HCT116 (cell line): ENCODE results near the gene TMEM254. TPM values are rescaled to one million over a fixed set of nuclear protein-coding genes. Genes with fewer than 3 reads are reported as not detected.
"Not testable (repeated sequence)": the region's sequence is repeated elsewhere in the genome, so short reads cannot be mapped to it uniquely, and the experiment has no call there.

ENCODE experiments used
- ATAC-seq: fragments of 200-7000 bp; cut with Tn5 transposase; 2 replicates; pipeline ENCODE4 v1.9.1; 2020; ENCODE audit warnings: mild to moderate bottlenecking, moderate library complexity
- BruUV-seq: library from RNA; stranded (reverse); fragments of 400-500 nt; replicated peaks from 2 replicates; lab custom pipeline; 2021; lab: Mats Ljungman, UMichigan
- CTCF ChIA-PET: fragments of 300-600 bp; sonication (Branson Sonifier 250); formaldehyde crosslinking; loops from one replicate; lab custom pipeline; 2021; ENCODE audit warnings: antibody characterized with exemption; lab: Charles Lee
- POLR2A ChIA-PET: fragments of 300-600, 350-600 bp; sonication (Branson Sonifier 250); formaldehyde crosslinking; loops from one replicate; lab custom pipeline; 2021; ENCODE audit warnings: antibody characterized with exemption; lab: Charles Lee
- RAD21 ChIA-PET, 2 experiments: fragments of 300-600 bp; sonication (Branson Sonifier 250); formaldehyde crosslinking; loops; one replicate each; lab custom pipeline; 2023; ENCODE audit warnings: low total read pairs in 2 of 2; ENCODE audit not compliant: uncharacterized antibody in 2 of 2, unreplicated experiment in 2 of 2, low non-redundant PET in 1 of 2; lab: Charles Lee
- DNase-seq: peaks from one replicate; pipeline ENCODE4 v3.0.0-alpha.2; 2010; ENCODE audit warnings: low read depth, low spot score
- H2AFZ ChIP-seq: fragments of 200-600 bp; shearing (Covaris generic), sonication (generic); 2 replicates; pipeline ENCODE4 v1.6.1; 2017; ENCODE audit warnings: low read depth, mixed run types, mixed read lengths, antibody characterized with exemption, low read length; ENCODE audit not compliant: poor library complexity, severe bottlenecking
- H3K27ac ChIP-seq: 2 replicates; pipeline ENCODE4 v1.5.1; 2012; ENCODE audit warnings: low read depth, low read length
- H3K27me3 ChIP-seq: fragments of 200-600 bp; sonication (generic); 2 replicates; pipeline ENCODE4 v1.6.1; 2016; ENCODE audit warnings: mixed run types, low read length, mixed read lengths; ENCODE audit not compliant: insufficient read depth
- H3K36me3 ChIP-seq, 2 experiments: fragments of 200-500 bp in 1 of 2; fragments of 200-600 bp in 1 of 2; sonication (Bioruptor generic) in 1 of 2; sonication (generic) in 1 of 2; 2 replicates each; pipeline versions ENCODE4 v1.5.1 to v1.6.1; 2014 to 2016; ENCODE audit warnings: low read length in 2 of 2, inconsistent platforms in 1 of 2, mixed read lengths in 1 of 2, mixed run types in 1 of 2; ENCODE audit not compliant: insufficient read depth in 2 of 2, control insufficient read depth in 1 of 2
- H3K4me1 ChIP-seq, 2 experiments: fragments of 200-600 bp in 1 of 2; sonication (generic) in 1 of 2; 2 replicates each; pipeline versions ENCODE4 v1.5.1 to v1.6.1; 2012 to 2017; ENCODE audit warnings: low read length in 2 of 2, inconsistent platforms in 1 of 2, mild to moderate bottlenecking in 1 of 2, mixed read lengths in 1 of 2, mixed run types in 1 of 2, moderate library complexity in 1 of 2; ENCODE audit not compliant: insufficient read depth in 2 of 2, control insufficient read depth in 1 of 2
- H3K4me2 ChIP-seq: fragments of 200-600 bp; sonication (generic); 2 replicates; pipeline ENCODE4 v1.6.1; 2017; ENCODE audit warnings: mixed run types, low read length, mixed read lengths
- H3K4me3 ChIP-seq, 2 experiments: fragments of 200-600 bp in 1 of 2; sonication (generic) in 1 of 2; replicated peaks in 1 of 2; 2 replicates each; pipeline ENCODE4 v1.5.1; 2011 to 2016; ENCODE audit warnings: low read length in 2 of 2, control low read depth in 1 of 2, low read depth in 1 of 2, mild to moderate bottlenecking in 1 of 2, mixed read lengths in 1 of 2, mixed run types in 1 of 2
- H3K79me2 ChIP-seq: fragments of 200-600 bp; sonication (generic); 2 replicates; pipeline ENCODE4 v1.6.1; 2017; ENCODE audit warnings: mild to moderate bottlenecking, mixed run types, low read length, moderate library complexity, mixed read lengths; ENCODE audit not compliant: insufficient read depth
- H3K9ac ChIP-seq: fragments of 200-600 bp; sonication (generic); 2 replicates; pipeline ENCODE4 v1.6.1; 2016; ENCODE audit warnings: low read length, mixed read lengths
- H3K9me2 ChIP-seq: fragments of 200-600 bp; sonication (generic), shearing (Covaris generic); 2 replicates; pipeline ENCODE4 v1.6.1; 2017; ENCODE audit warnings: mixed run types, mild to moderate bottlenecking, moderate library complexity; ENCODE audit not compliant: insufficient read depth
- H3K9me3 ChIP-seq, 2 experiments: fragments of 200-500 bp in 1 of 2; fragments of 200-600 bp in 1 of 2; sonication (Bioruptor generic) in 1 of 2; sonication (generic) in 1 of 2; 2 replicates each; pipeline ENCODE4 v1.6.1; 2014 to 2017; ENCODE audit warnings: low read length in 2 of 2, mixed read lengths in 2 of 2, inconsistent platforms in 1 of 2, low read depth in 1 of 2, mild to moderate bottlenecking in 1 of 2, mixed run types in 1 of 2, moderate library complexity in 1 of 2; ENCODE audit not compliant: control insufficient read depth in 1 of 2, insufficient read depth in 1 of 2
- H4K20me1 ChIP-seq: fragments of 200-600 bp; sonication (generic), shearing (Covaris generic); 2 replicates; pipeline ENCODE4 v1.6.1; 2017; ENCODE audit warnings: mixed run types, mild to moderate bottlenecking, moderate library complexity; ENCODE audit not compliant: insufficient read depth
- CBX3 ChIP-seq: IDR thresholded peaks from 2 replicates; pipeline ENCODE4 v1.6.1; 2012; ENCODE audit warnings: low read depth
- CEBPB ChIP-seq: IDR thresholded peaks from 2 replicates; pipeline ENCODE4 v1.6.1; 2012; ENCODE audit warnings: low read depth
- EGR1 ChIP-seq: IDR thresholded peaks from 2 replicates; pipeline ENCODE4 v1.6.1; 2012; ENCODE audit warnings: low read depth
- ELF1 ChIP-seq: IDR thresholded peaks from 2 replicates; pipeline ENCODE4 v1.6.1; 2012; ENCODE audit warnings: low read depth, borderline replicate concordance
- EZH2phosphoT487 ChIP-seq: fragments of 200-600 bp; IDR thresholded peaks from 2 replicates; pipeline ENCODE4 v1.6.1; 2018; ENCODE audit warnings: antibody characterized with exemption, borderline replicate concordance
- FOSL1 ChIP-seq: IDR thresholded peaks from 2 replicates; pipeline ENCODE4 v1.6.1; 2012; ENCODE audit warnings: low read depth
- JUND ChIP-seq: IDR thresholded peaks from 2 replicates; pipeline ENCODE4 v1.6.1; 2012
- POLR2A ChIP-seq: IDR thresholded peaks from 2 replicates; pipeline ENCODE4 v1.7.0; 2011; ENCODE audit warnings: borderline replicate concordance; ENCODE audit not compliant: insufficient read depth, insufficient read length; ENCODE audit errors: extremely low read depth
- SIN3A ChIP-seq: IDR thresholded peaks from 2 replicates; pipeline ENCODE4 v1.6.1; 2012; ENCODE audit warnings: low read depth
- TCF7L2 ChIP-seq: IDR thresholded peaks from 2 replicates; pipeline ENCODE4 v1.7.0; 2011; ENCODE audit warnings: borderline replicate concordance, inconsistent platforms; ENCODE audit not compliant: insufficient read depth, insufficient read length; ENCODE audit errors: extremely low read depth
- YY1 ChIP-seq: IDR thresholded peaks from 2 replicates; pipeline ENCODE4 v1.6.1; 2011; ENCODE audit warnings: low read length, low read depth, moderate library complexity, mild to moderate bottlenecking; ENCODE audit not compliant: insufficient replicate concordance; ENCODE audit errors: extremely low read depth
- ZFX ChIP-seq: fragments of 450-650 bp; IDR thresholded peaks from 2 replicates; pipeline ENCODE4 v1.6.1; 2017
- ZNF274 ChIP-seq: fragments of 200-500 bp; sonication (Bioruptor generic); IDR thresholded peaks from 2 replicates; pipeline ENCODE4 v1.6.1; 2014; ENCODE audit warnings: mild to moderate bottlenecking, low read depth, low read length, inconsistent platforms
- intact Hi-C: fragments of 100-400 bp; cut with micrococcal nuclease; formaldehyde crosslinking; loops from 2 replicates; pipeline ENCODE4 v1.10.0; 2022
- total RNA-seq: library from RNA; stranded (reverse); gene quantifications from one replicate; pipeline ENCODE4 v1.2.1, GENCODE V29; 2021; ENCODE audit not compliant: unreplicated experiment
- TF ChIP-seq, protein P1 (sequence below): IDR thresholded peaks from 2 replicates; pipeline ENCODE4 v1.6.1; 2012; ENCODE audit warnings: low read depth
- TF ChIP-seq, protein P2 (sequence below): IDR thresholded peaks from 2 replicates; pipeline ENCODE4 v1.6.1; 2011; ENCODE audit warnings: mild to moderate bottlenecking, low read length, moderate library complexity; ENCODE audit not compliant: insufficient replicate concordance; ENCODE audit errors: extremely low read depth

The TMEM254 gene
- total RNA-seq, 1 experiment from 2014 or later, result 12.1 TPM

- H3K9me2 ChIP-seq, H3K79me2 ChIP-seq, H3K4me3 ChIP-seq, H3K27ac ChIP-seq, H3K27me3 ChIP-seq, H3K9me3 ChIP-seq, ATAC-seq, H3K4me1 ChIP-seq, H3K9ac ChIP-seq, H3K4me2 ChIP-seq, H3K36me3 ChIP-seq, BruUV-seq, DNase-seq, H4K20me1 ChIP-seq, H2AFZ ChIP-seq: not testable (repeated sequence)
- ChIA-PET POLR2A (interaction anchor here (1.4 kb wide), 1 partner anchor 15 kb away, joined by 6 read pairs; no protein-coding TSS in a partner anchor), RAD21 (interaction anchor here in 1 of 2 experiments (1.4 kb wide), 1 partner anchor 15 kb away, joined by 4 read pairs; no protein-coding TSS in a partner anchor), CTCF (interaction anchor here (1.7 to 2.4 kb wide), 2 partner anchors 15 to 17 kb away, joined by 3 to 16 read pairs; no protein-coding TSS in a partner anchor)
- intact Hi-C loops, result loop anchor here (2.0 kb wide), 1 partner anchor 15 kb away; no protein-coding TSS in a partner anchor
Observed at GRCh38 chr10:80029865-80030264, 48.6 kb upstream of the TMEM254 start.

GRCh38 chr10:80032503-80032902, 46.0 kb upstream of the TMEM254 start:
- H4K20me1 ChIP-seq, result no peaks in the 10 kb centered on the region
- no peaks in the 10 kb centered on the region for H3K79me2 ChIP-seq
- no peaks in the 10 kb centered on the region for H3K36me3 ChIP-seq
- H3K4me2 ChIP-seq, result no peak overlapping the region
- no peak overlapping the region for H3K4me3 ChIP-seq
- no TSS peak for BruUV-seq
- no peak overlapping the region for H3K9ac ChIP-seq
- ChIA-PET CTCF (no interaction called here), POLR2A (no interaction called here), RAD21 (no interaction called here)
- intact Hi-C loops, result no loop called here
- no peaks in the 10 kb centered on the region for H3K4me1 ChIP-seq
- TF ChIP-seq TCF7L2 (no peak), YY1 (no peak), POLR2A (no peak), ELF1 (no peak), CEBPB (no peak), FOSL1 (no peak), ZNF274 (no peak), SIN3A (no peak), CBX3 (no peak), JUND (no peak), EGR1 (no peak), ZFX (no peak), EZH2phosphoT487 (no peak)
- TF ChIP-seq, protein P1, sequence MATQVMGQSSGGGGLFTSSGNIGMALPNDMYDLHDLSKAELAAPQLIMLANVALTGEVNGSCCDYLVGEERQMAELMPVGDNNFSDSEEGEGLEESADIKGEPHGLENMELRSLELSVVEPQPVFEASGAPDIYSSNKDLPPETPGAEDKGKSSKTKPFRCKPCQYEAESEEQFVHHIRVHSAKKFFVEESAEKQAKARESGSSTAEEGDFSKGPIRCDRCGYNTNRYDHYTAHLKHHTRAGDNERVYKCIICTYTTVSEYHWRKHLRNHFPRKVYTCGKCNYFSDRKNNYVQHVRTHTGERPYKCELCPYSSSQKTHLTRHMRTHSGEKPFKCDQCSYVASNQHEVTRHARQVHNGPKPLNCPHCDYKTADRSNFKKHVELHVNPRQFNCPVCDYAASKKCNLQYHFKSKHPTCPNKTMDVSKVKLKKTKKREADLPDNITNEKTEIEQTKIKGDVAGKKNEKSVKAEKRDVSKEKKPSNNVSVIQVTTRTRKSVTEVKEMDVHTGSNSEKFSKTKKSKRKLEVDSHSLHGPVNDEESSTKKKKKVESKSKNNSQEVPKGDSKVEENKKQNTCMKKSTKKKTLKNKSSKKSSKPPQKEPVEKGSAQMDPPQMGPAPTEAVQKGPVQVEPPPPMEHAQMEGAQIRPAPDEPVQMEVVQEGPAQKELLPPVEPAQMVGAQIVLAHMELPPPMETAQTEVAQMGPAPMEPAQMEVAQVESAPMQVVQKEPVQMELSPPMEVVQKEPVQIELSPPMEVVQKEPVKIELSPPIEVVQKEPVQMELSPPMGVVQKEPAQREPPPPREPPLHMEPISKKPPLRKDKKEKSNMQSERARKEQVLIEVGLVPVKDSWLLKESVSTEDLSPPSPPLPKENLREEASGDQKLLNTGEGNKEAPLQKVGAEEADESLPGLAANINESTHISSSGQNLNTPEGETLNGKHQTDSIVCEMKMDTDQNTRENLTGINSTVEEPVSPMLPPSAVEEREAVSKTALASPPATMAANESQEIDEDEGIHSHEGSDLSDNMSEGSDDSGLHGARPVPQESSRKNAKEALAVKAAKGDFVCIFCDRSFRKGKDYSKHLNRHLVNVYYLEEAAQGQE, result no peak
- TF ChIP-seq, protein P2, sequence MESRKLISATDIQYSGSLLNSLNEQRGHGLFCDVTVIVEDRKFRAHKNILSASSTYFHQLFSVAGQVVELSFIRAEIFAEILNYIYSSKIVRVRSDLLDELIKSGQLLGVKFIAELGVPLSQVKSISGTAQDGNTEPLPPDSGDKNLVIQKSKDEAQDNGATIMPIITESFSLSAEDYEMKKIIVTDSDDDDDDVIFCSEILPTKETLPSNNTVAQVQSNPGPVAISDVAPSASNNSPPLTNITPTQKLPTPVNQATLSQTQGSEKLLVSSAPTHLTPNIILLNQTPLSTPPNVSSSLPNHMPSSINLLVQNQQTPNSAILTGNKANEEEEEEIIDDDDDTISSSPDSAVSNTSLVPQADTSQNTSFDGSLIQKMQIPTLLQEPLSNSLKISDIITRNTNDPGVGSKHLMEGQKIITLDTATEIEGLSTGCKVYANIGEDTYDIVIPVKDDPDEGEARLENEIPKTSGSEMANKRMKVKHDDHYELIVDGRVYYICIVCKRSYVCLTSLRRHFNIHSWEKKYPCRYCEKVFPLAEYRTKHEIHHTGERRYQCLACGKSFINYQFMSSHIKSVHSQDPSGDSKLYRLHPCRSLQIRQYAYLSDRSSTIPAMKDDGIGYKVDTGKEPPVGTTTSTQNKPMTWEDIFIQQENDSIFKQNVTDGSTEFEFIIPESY, result no peak
- no peak for ATAC-seq
- DNase-seq, result no peak
- H3K27ac ChIP-seq, result no peak overlapping the region
- no peak overlapping the region for H2AFZ ChIP-seq
- no peaks in the 10 kb centered on the region for H3K9me3 ChIP-seq
- no peaks in the 10 kb centered on the region for H3K27me3 ChIP-seq
- no peaks in the 10 kb centered on the region for H3K9me2 ChIP-seq
